Endothelial cell of umbilical vein (primary cell): ENCODE measurements around the gene OR10V1. TPM values are rescaled to one million over a fixed set of nuclear protein-coding genes. Genes with fewer than 3 reads are reported as not detected.

Experiments used
- BruUV-seq: library from RNA; stranded (reverse); fragments of 400-500 nt; replicated peaks from 2 replicates; lab custom pipeline; 2021; lab: Mats Ljungman, UMichigan
- CTCF ChIA-PET: fragments of 300-600, 350-600 bp; sonication (Branson Sonifier 250); formaldehyde crosslinking; loops from one replicate; lab custom pipeline; 2021; ENCODE audit warnings: antibody characterized with exemption, inconsistent platforms; lab: Charles Lee
- POLR2A ChIA-PET: fragments of 300-600, 350-600 bp; sonication (Branson Sonifier 250); formaldehyde crosslinking; loops from one replicate; lab custom pipeline; 2021; ENCODE audit warnings: antibody characterized with exemption, inconsistent platforms; lab: Charles Lee
- DNase-seq: peaks from one replicate; pipeline ENCODE4 v3.0.0-alpha.2; 2011; ENCODE audit warnings: low read depth, low spot score
- FAIRE-seq: peaks from 2 replicates; lab custom pipeline; 2011; peaks lifted over from hg19 to GRCh38; lab: Jason Lieb, UNC
- H2AFZ ChIP-seq: 2 replicates; pipeline ENCODE4 v1.6.0; 2012; ENCODE audit warnings: low read depth, low read length, control low read depth, inconsistent platforms
- H3K27ac ChIP-seq: 2 replicates; pipeline ENCODE4 v1.5.1; 2011; ENCODE audit warnings: low read depth, mild to moderate bottlenecking, control low read depth, low read length, moderate library complexity; ENCODE audit not compliant: insufficient read depth
- H3K27me3 ChIP-seq, 2 experiments: 2 replicates each; pipeline versions ENCODE4 v1.6.0 to v1.6.1; 2011; ENCODE audit warnings: low read length in 2 of 2, mixed read lengths in 1 of 2; ENCODE audit not compliant: control insufficient read depth in 2 of 2, insufficient read depth in 2 of 2
- H3K36me3 ChIP-seq, 2 experiments: 2 replicates in 1 of 2; 3 replicates in 1 of 2; pipeline ENCODE4 v1.5.1; 2011; ENCODE audit warnings: low read length in 2 of 2, mild to moderate bottlenecking in 1 of 2, moderate library complexity in 1 of 2; ENCODE audit not compliant: control insufficient read depth in 2 of 2, insufficient read depth in 2 of 2; ENCODE audit errors: extremely low read depth in 1 of 2
- H3K4me1 ChIP-seq: 3 replicates; pipeline ENCODE4 v1.5.1; 2011; ENCODE audit warnings: mild to moderate bottlenecking, low read length; ENCODE audit not compliant: control insufficient read depth, insufficient read depth; ENCODE audit errors: extremely low read depth
- H3K4me2 ChIP-seq: 2 replicates; pipeline ENCODE4 v1.6.1; 2011; ENCODE audit warnings: low read length, control low read depth, mixed read lengths; ENCODE audit not compliant: insufficient read depth
- H3K4me3 ChIP-seq, 3 experiments: fragments of 200-600 bp in 1 of 3; sonication (generic), shearing (Covaris generic) in 1 of 3; replicated peaks in 1 of 3; 2 replicates each; pipeline ENCODE4 v1.5.1; 2011 to 2016; ENCODE audit warnings: control low read depth in 3 of 3, low read length in 3 of 3, mild to moderate bottlenecking in 2 of 3, inconsistent platforms in 1 of 3, low read depth in 1 of 3, moderate library complexity in 1 of 3; ENCODE audit not compliant: insufficient read depth in 1 of 3
- H3K79me2 ChIP-seq: 2 replicates; pipeline ENCODE4 v1.6.0; 2012; ENCODE audit warnings: low read length, inconsistent platforms; ENCODE audit not compliant: control insufficient read depth, insufficient read depth
- H3K9ac ChIP-seq: replicated peaks from 2 replicates; pipeline ENCODE3; 2011; ENCODE audit warnings: low read length, control low read depth; ENCODE audit not compliant: insufficient read depth; ENCODE audit errors: extremely low read depth
- H3K9me1 ChIP-seq: replicated peaks from 3 replicates; pipeline ENCODE4 v1.6.0; 2011; ENCODE audit warnings: mild to moderate bottlenecking, low read length; ENCODE audit not compliant: control insufficient read depth, insufficient read depth; ENCODE audit errors: extremely low read depth
- H3K9me3 ChIP-seq: replicated peaks from 2 replicates; pipeline ENCODE4 v1.5.1; 2012; ENCODE audit warnings: low read length, inconsistent platforms; ENCODE audit not compliant: control insufficient read depth, insufficient read depth
- H4K20me1 ChIP-seq: replicated peaks from 2 replicates; pipeline ENCODE3; 2011; ENCODE audit warnings: mild to moderate bottlenecking, low read length; ENCODE audit not compliant: control insufficient read depth, insufficient read depth; ENCODE audit errors: extremely low read depth
- EZH2 ChIP-seq: IDR thresholded peaks from 2 replicates; pipeline ENCODE4 v1.6.1; 2012; ENCODE audit warnings: borderline replicate concordance, low read depth, mild to moderate bottlenecking, moderate library complexity, low read length, inconsistent platforms; ENCODE audit not compliant: severe bottlenecking
- FOS ChIP-seq: IDR thresholded peaks from 2 replicates; pipeline ENCODE4 v1.6.1; 2011; ENCODE audit warnings: mild to moderate bottlenecking, low read length, moderate library complexity, borderline replicate concordance; ENCODE audit not compliant: insufficient read depth
- GATA2 ChIP-seq: IDR thresholded peaks from 2 replicates; pipeline ENCODE4 v1.7.0; 2011; ENCODE audit warnings: low read depth, mild to moderate bottlenecking, moderate library complexity, mixed read lengths, low read length; ENCODE audit not compliant: insufficient read length, insufficient read depth
- JUN ChIP-seq: IDR thresholded peaks from 2 replicates; pipeline ENCODE4 v1.6.1; 2011; ENCODE audit warnings: borderline replicate concordance, low read depth; ENCODE audit not compliant: insufficient read length, insufficient read depth
- MYC ChIP-seq: IDR thresholded peaks from one replicate; pipeline ENCODE4 v1.6.1; 2011; ENCODE audit warnings: mild to moderate bottlenecking, low read depth, low read length
- POLR2A ChIP-seq: IDR thresholded peaks from 2 replicates; pipeline ENCODE4 v1.6.1; 2012; ENCODE audit warnings: low read depth, mild to moderate bottlenecking, control low read depth, low read length
- POLR2AphosphoS5 ChIP-seq: IDR thresholded peaks from 2 replicates; pipeline ENCODE4 v1.6.1; 2012; ENCODE audit warnings: low read depth, mild to moderate bottlenecking, control low read depth, low read length, moderate library complexity; ENCODE audit not compliant: insufficient read depth
- dilution Hi-C: fragments of 300-500 bp; cut with MboI; formaldehyde crosslinking; loops from one replicate; pipeline ENCODE4 v1.15.0; 2019; ENCODE audit warnings: low sequenced_read_pairs; ENCODE audit not compliant: extremely low pct_ligation_motif_present
- intact Hi-C: fragments of 100-400 bp; cut with micrococcal nuclease; formaldehyde crosslinking; loops from one replicate; pipeline ENCODE4 v1.10.0; 2022
- polyA plus RNA-seq, 4 experiments: library from polyadenylated mRNA; depleted of rRNA in 3 of 4; stranded (reverse) in 3 of 4; unstranded in 1 of 4; fragments of >200 nt; gene quantifications; 2 replicates each; pipeline versions ENCODE4 v1.2.1 to v1.2.3, GENCODE V29; 2011 to 2012; ENCODE audit warnings: missing spikeins in 1 of 4
- total RNA-seq: library from RNA; stranded (reverse); gene quantifications from 2 replicates; pipeline ENCODE4 v1.2.3, GENCODE V29; 2021
- TF ChIP-seq, protein P1 (sequence below), 2 donors: IDR thresholded peaks; 1 replicate in 1 of 2; 2 replicates in 1 of 2; pipeline ENCODE4 v1.5.1; 2011; ENCODE audit warnings: low read length in 2 of 2, mild to moderate bottlenecking in 2 of 2, moderate library complexity in 2 of 2, control low read depth in 1 of 2, inconsistent platforms in 1 of 2, low read depth in 1 of 2; ENCODE audit not compliant: insufficient read depth in 1 of 2; ENCODE audit errors: extremely low read depth in 1 of 2
- TF ChIP-seq, protein P2 (sequence below): IDR thresholded peaks from 2 replicates; pipeline ENCODE4 v1.6.1; 2011; ENCODE audit not compliant: insufficient read depth, insufficient read length

OR10V1 gene
- total and polyA plus RNA-seq, 2 donors (not counting 3 experiments of a cell fraction or from before 2014, with no cell fraction given): not detected

DNA sequence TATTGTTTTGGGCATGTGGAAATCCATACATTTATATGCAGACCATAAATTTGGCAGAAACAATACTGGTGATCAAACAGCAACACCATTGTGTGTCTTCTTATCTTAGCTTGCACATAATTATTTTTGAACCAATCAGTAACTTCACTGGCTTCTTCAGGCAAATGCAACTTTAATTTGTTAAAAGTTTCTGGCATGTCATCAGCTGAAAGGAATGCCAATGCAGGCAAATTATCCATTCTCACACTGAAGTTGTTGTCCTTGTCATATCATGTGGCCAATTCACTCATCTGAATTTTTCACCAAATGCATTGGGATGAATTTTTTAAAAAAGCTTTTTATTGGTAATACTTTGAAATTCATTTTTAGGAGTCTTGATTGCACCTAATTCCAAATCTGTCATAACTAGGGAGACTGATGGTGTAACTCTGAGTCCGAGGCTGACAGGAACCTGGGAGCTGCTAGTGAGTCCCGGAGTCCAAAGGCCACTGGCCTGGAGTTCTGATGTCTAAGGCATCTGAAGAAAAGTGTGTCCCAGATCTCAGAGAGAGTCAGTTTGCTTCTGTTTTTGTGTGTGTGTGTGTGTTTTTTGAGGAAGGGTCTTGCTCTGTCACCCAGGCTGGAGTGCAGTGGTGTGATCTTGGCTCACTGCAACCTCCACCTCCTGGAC, 17.4 kb upstream of the OR10V1 start:
- no peak overlapping the region for H3K4me2 ChIP-seq
- BruUV-seq: no TSS peak
- ChIA-PET POLR2A (no interaction called here), CTCF (no interaction called here)
- H3K27me3 ChIP-seq: no peaks in the 10 kb centered on the region
- intact Hi-C loops (no loop called here), dilution Hi-C loops (no loop called here)
- no peaks in the 10 kb centered on the region for H3K79me2 ChIP-seq
- no peaks in the 10 kb centered on the region for H4K20me1 ChIP-seq
- H3K9me3 ChIP-seq: no peaks in the 10 kb centered on the region
- TF ChIP-seq FOS (no peak), MYC (no peak), GATA2 (no peak), POLR2AphosphoS5 (no peak)
- TF ChIP-seq, protein P1, sequence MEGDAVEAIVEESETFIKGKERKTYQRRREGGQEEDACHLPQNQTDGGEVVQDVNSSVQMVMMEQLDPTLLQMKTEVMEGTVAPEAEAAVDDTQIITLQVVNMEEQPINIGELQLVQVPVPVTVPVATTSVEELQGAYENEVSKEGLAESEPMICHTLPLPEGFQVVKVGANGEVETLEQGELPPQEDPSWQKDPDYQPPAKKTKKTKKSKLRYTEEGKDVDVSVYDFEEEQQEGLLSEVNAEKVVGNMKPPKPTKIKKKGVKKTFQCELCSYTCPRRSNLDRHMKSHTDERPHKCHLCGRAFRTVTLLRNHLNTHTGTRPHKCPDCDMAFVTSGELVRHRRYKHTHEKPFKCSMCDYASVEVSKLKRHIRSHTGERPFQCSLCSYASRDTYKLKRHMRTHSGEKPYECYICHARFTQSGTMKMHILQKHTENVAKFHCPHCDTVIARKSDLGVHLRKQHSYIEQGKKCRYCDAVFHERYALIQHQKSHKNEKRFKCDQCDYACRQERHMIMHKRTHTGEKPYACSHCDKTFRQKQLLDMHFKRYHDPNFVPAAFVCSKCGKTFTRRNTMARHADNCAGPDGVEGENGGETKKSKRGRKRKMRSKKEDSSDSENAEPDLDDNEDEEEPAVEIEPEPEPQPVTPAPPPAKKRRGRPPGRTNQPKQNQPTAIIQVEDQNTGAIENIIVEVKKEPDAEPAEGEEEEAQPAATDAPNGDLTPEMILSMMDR (IDR thresholded peaks at IDR 0.05; ENCODE audit: extremely low read depth in 1 of 2, insufficient read depth in 1 of 2, low read depth in 1 of 2, low read length in 2 of 2): no peak
- no peak for DNase-seq
- no peak overlapping the region for H3K9ac ChIP-seq
- H3K27ac ChIP-seq: no peak overlapping the region
- no peak overlapping the region for H2AFZ ChIP-seq
- no peak for FAIRE-seq
- no peaks in the 10 kb centered on the region for H3K36me3 ChIP-seq
- H3K4me1 ChIP-seq: peaks cover 2% of the 10 kb centered on the region
- H3K9me1 ChIP-seq: no peaks in the 10 kb centered on the region
- no peak overlapping the region for H3K4me3 ChIP-seq

DNA sequence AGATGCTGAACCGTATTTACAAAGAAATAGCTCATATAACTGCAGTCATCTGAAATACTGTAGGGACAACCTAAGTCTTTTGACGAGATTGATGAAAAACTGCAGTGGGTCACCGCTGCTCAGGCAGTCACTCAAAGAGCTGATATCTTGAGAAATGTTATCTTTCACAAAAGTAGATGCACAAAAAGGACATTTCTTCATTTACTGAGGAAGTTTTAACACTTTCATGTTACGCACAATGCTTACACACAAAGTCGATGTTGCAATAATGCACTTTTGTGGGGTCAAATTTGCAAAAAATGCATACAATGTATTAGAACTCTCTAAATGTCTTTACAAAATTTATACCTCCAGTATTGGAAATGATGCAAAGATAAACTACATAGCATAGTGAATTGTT, 16.2 kb upstream of the OR10V1 start:
- dilution Hi-C loops (no loop called here), intact Hi-C loops (no loop called here)
- TF ChIP-seq POLR2A: no peak
- no peak for TF ChIP-seq MYC
- no peak for TF ChIP-seq GATA2
- TF ChIP-seq JUN: no peak
- no peak for TF ChIP-seq EZH2
- no peak for TF ChIP-seq POLR2AphosphoS5
- TF ChIP-seq, protein P1 (IDR thresholded peaks at IDR 0.05; ENCODE audit: extremely low read depth in 1 of 2, insufficient read depth in 1 of 2, low read depth in 1 of 2, low read length in 2 of 2): no peak
- no peak for TF ChIP-seq FOS
- TF ChIP-seq, protein P2, sequence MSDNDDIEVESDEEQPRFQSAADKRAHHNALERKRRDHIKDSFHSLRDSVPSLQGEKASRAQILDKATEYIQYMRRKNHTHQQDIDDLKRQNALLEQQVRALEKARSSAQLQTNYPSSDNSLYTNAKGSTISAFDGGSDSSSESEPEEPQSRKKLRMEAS: no peak
- ChIA-PET POLR2A (no interaction called here), CTCF (no interaction called here)
- H2AFZ ChIP-seq: no peak overlapping the region
- no peak overlapping the region for H3K27ac ChIP-seq
- H3K4me1 ChIP-seq: peaks cover 2% of the 10 kb centered on the region
- H3K9ac ChIP-seq: no peak overlapping the region
- no peaks in the 10 kb centered on the region for H3K36me3 ChIP-seq
- no peak overlapping the region for H3K4me2 ChIP-seq
- no peaks in the 10 kb centered on the region for H3K79me2 ChIP-seq
- H3K9me1 ChIP-seq: no peaks in the 10 kb centered on the region
- H3K4me3 ChIP-seq: no peak overlapping the region
- no peak for FAIRE-seq
- no peak for DNase-seq
- BruUV-seq: no TSS peak
- H3K9me3 ChIP-seq: no peaks in the 10 kb centered on the region
- H4K20me1 ChIP-seq: no peaks in the 10 kb centered on the region
- H3K27me3 ChIP-seq: no peaks in the 10 kb centered on the region
